DOHH2 (cell line): ENCODE data around the gene TUBGCP4.
A peak's percentile ranks its signal among the peaks of the same experiment; 100 is the strongest.

Experiments used
- H3F3A ChIP-seq: fragments of 200-600 bp; sonication (generic), shearing (Covaris generic); 2 replicates; pipeline ENCODE4 v1.6.0; 2016; ENCODE audit warnings: antibody characterized with exemption, mild to moderate bottlenecking; ENCODE audit not compliant: control insufficient read depth, insufficient read depth
- H3K27ac ChIP-seq: fragments of 200-600 bp; sonication (generic); 2 replicates; pipeline ENCODE4 v1.5.1; 2014; ENCODE audit warnings: low read depth, mild to moderate bottlenecking, low read length, moderate library complexity
- H3K27me3 ChIP-seq: fragments of 200-600 bp; sonication (generic); 2 replicates; pipeline ENCODE4 v1.6.1; 2014; ENCODE audit warnings: mild to moderate bottlenecking, low read length, mixed read lengths; ENCODE audit not compliant: control insufficient read depth
- H3K36me3 ChIP-seq: fragments of 200-600 bp; sonication (generic); 2 replicates; pipeline ENCODE4 v1.6.1; 2014; ENCODE audit warnings: mild to moderate bottlenecking, low read length, moderate library complexity, mixed read lengths; ENCODE audit not compliant: control insufficient read depth
- H3K4me1 ChIP-seq: fragments of 200-600 bp; sonication (generic); 2 replicates; pipeline ENCODE4 v1.6.1; 2014; ENCODE audit warnings: mild to moderate bottlenecking, low read length, mixed read lengths; ENCODE audit not compliant: control insufficient read depth
- H3K4me2 ChIP-seq: fragments of 200-600 bp; sonication (generic); 2 replicates; pipeline ENCODE4 v1.6.0; 2014; ENCODE audit warnings: mild to moderate bottlenecking, low read length, moderate library complexity
- H3K4me3 ChIP-seq: fragments of 200-600 bp; sonication (generic); 2 replicates; pipeline ENCODE4 v1.5.1; 2014; ENCODE audit warnings: mild to moderate bottlenecking, low read length, mixed read lengths
- H3K79me2 ChIP-seq: fragments of 200-600 bp; sonication (generic); 2 replicates; pipeline ENCODE4 v1.6.1; 2014; ENCODE audit warnings: mild to moderate bottlenecking, low read length, mixed read lengths; ENCODE audit not compliant: control insufficient read depth
- H3K9me2 ChIP-seq: fragments of 200-600 bp; sonication (generic); replicated peaks from 2 replicates; pipeline ENCODE4 v1.6.1; 2014; ENCODE audit warnings: mild to moderate bottlenecking, low read length, mixed read lengths; ENCODE audit not compliant: control insufficient read depth
- H3K9me3 ChIP-seq: fragments of 200-600 bp; sonication (generic); 2 replicates; pipeline ENCODE4 v1.6.1; 2014; ENCODE audit warnings: antibody characterized with exemption, low read length, mixed read lengths; ENCODE audit not compliant: control insufficient read depth, insufficient read depth
- H4K20me1 ChIP-seq: fragments of 200-600 bp; sonication (generic); 2 replicates; pipeline ENCODE4 v1.6.0; 2014; ENCODE audit warnings: low read depth, mild to moderate bottlenecking, antibody characterized with exemption, low read length, moderate library complexity; ENCODE audit not compliant: control insufficient read depth, insufficient read depth
- EZH2phosphoT487 ChIP-seq: fragments of 200-600 bp; sonication (generic); IDR thresholded peaks from 2 replicates; pipeline ENCODE4 v1.6.1; 2017; ENCODE audit warnings: borderline replicate concordance, mild to moderate bottlenecking, antibody characterized with exemption, low read length, moderate library complexity, mixed read lengths
- TF ChIP-seq, protein P1 (sequence below): fragments of 200-600 bp; sonication (generic); IDR thresholded peaks from one replicate; pipeline ENCODE4 v1.5.1; 2014; ENCODE audit warnings: antibody characterized with exemption, mild to moderate bottlenecking, low read depth, low read length; ENCODE audit not compliant: poor library complexity, severe bottlenecking

TUBGCP4 gene, protein sequence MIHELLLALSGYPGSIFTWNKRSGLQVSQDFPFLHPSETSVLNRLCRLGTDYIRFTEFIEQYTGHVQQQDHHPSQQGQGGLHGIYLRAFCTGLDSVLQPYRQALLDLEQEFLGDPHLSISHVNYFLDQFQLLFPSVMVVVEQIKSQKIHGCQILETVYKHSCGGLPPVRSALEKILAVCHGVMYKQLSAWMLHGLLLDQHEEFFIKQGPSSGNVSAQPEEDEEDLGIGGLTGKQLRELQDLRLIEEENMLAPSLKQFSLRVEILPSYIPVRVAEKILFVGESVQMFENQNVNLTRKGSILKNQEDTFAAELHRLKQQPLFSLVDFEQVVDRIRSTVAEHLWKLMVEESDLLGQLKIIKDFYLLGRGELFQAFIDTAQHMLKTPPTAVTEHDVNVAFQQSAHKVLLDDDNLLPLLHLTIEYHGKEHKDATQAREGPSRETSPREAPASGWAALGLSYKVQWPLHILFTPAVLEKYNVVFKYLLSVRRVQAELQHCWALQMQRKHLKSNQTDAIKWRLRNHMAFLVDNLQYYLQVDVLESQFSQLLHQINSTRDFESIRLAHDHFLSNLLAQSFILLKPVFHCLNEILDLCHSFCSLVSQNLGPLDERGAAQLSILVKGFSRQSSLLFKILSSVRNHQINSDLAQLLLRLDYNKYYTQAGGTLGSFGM

DNA sequence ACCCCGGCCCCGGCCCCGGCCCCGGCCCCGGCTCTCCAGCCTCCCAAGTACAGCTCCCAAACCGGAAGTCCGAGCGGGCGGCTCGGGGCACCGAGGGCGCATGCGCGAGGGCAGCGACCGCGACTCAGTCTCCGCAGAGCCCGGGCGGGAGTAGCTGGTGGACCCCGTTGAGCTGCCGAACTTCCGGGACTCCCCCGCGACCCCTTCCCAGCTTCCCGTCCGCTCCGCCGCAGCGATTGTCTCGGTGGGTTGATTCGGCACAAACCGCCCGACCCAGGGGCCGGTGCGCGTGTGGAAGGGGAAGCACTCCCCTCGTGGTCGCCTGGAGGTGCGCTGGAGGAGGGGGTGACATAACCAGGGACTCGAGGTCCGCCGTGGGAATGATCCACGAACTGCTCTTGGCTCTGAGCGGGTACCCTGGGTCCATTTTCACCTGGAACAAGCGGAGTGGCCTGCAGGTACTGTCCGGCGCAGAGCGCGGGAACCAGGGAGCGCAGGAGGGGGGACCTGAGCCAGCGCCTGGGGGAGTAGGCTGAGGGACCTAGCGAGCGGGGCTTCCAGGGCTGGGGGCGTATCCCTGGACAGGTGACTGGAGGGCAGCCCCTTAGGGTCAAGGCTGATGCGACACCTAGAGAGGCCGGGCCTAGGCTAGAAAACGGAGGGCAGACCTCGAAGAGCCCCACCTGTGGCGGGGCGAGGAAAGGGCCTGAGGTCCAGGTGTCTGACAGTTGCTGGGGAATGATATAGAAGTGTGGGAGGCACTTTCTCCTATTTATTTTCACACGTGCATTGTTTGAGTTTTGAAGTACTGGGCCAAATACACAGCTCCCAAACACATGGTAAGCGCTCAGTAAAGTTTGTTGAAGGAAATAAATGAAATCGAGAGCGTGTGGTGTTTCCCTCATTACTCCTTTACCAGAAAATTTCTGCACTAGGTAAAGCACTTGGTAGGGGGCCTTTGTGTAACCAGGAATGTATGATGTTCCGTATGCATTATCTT lies at the start of gene TUBGCP4, which contains the start of gene ZSCAN29:
TSS of gene TUBGCP4 (plus strand) at position 127 of the 1,000 bp plus-strand sequence. CDS start at position 381, 254 bp downstream.
TSS of gene ZSCAN29 (minus strand) at position 69 of the 1,000 bp plus-strand sequence. CDS start 1,130 bp downstream, outside the sequence.
- Histone ChIP-seq H3K27ac (peak within 1 kb of the TSS; percentile 48), H3K4me1 (peaks cover 42% of the 10 kb centered on the region), H3K9me2 (no peaks in the 10 kb centered on the region), H3K4me3 (peak within 1 kb of the TSS; percentile 94), H3K36me3 (peaks cover 51% of the 10 kb centered on the region), H4K20me1 (peaks cover 7% of the 10 kb centered on the region; the same call in 1 of the 2 replicates), H3K79me2 (peaks cover 81% of the 10 kb centered on the region), H3K4me2 (peak within 1 kb of the TSS; percentile 94), H3K27me3 (no peaks in the 10 kb centered on the region), H3K9me3 (no peaks in the 10 kb centered on the region), H3F3A (peaks cover 9% of the 10 kb centered on the region; the same call in 1 of the 2 replicates)
- no peak for TF ChIP-seq EZH2phosphoT487
- TF ChIP-seq, protein P1, sequence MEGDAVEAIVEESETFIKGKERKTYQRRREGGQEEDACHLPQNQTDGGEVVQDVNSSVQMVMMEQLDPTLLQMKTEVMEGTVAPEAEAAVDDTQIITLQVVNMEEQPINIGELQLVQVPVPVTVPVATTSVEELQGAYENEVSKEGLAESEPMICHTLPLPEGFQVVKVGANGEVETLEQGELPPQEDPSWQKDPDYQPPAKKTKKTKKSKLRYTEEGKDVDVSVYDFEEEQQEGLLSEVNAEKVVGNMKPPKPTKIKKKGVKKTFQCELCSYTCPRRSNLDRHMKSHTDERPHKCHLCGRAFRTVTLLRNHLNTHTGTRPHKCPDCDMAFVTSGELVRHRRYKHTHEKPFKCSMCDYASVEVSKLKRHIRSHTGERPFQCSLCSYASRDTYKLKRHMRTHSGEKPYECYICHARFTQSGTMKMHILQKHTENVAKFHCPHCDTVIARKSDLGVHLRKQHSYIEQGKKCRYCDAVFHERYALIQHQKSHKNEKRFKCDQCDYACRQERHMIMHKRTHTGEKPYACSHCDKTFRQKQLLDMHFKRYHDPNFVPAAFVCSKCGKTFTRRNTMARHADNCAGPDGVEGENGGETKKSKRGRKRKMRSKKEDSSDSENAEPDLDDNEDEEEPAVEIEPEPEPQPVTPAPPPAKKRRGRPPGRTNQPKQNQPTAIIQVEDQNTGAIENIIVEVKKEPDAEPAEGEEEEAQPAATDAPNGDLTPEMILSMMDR = peak; percentile 76

DNA sequence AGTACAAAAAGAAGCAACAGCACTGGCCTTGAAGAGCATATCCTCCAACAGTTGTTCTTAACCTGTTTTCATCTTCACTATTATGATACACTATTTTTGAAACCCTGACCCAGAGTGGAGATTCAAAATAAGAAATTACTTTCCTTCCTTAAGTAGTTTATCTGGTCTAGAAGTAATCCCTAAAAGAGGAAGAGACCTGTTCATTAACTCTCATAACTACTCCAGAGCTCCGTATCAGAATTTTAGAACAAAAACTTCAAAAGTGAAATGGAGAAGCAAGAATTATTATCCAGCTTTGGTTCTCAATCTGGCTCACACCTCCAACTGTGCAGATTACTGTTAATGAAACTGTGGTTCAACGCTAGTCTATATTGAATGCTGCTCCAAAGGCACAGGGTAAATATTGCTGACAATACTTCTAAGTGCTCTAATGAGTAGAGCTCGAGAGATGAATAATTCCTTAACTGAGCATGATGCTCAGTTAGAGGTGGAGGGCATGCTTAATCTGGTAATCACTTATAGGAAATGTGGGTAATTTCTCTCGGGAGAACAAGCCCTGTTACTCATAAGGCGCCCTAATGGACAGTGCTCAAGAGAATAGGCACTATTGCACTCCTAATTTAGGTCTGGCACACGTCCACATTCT lies 45.7 kb upstream of the TUBGCP4 start:
- Histone ChIP-seq H3K4me2 (peak overlapping the region; percentile 24), H3K9me3 (0 out of 2 replicates have a peak, but pooled peaks cover 3% of the 10 kb centered on the region), H3K36me3 (peaks cover 22% of the 10 kb centered on the region), H3K27ac (no peak overlapping the region), H3F3A (peaks cover 4% of the 10 kb centered on the region; the same call in 1 of the 2 replicates), H3K4me3 (no peak overlapping the region), H4K20me1 (no peaks in the 10 kb centered on the region), H3K27me3 (no peaks in the 10 kb centered on the region), H3K4me1 (peaks cover 45% of the 10 kb centered on the region), H3K9me2 (no peaks in the 10 kb centered on the region), H3K79me2 (peaks cover 21% of the 10 kb centered on the region)
- TF ChIP-seq, protein P1 = no peak
- TF ChIP-seq EZH2phosphoT487 = no peak
